ENCODE measurements around the gene ERICH3.

Gene ERICH3

GRCh38 chr1:74613894-74614293 is 59.7 kb downstream of the ERICH3 start:
- H3K27ac ChIP-seq (ENCODE audit: poor library complexity, severe bottlenecking) = no peak overlapping the region
- no peak for TF ChIP-seq CTCF (IDR thresholded peaks at IDR 0.05; ENCODE audit: poor library complexity, severe bottlenecking)
- no peaks in the 10 kb centered on the region for H3K9me3 ChIP-seq (ENCODE audit: severe bottlenecking)
- H3K4me3 ChIP-seq (ENCODE audit: severe bottlenecking) = no peak overlapping the region
- H3K36me3 ChIP-seq (ENCODE audit: low read depth) = no peaks in the 10 kb centered on the region
- no peak for ATAC-seq (ENCODE audit: low read depth)
- no peaks in the 10 kb centered on the region for H3K27me3 ChIP-seq (ENCODE audit: insufficient read depth, poor library complexity, severe bottlenecking)
- no peaks in the 10 kb centered on the region for H3K4me1 ChIP-seq (ENCODE audit: insufficient read depth, poor library complexity, severe bottlenecking)
- no peak for DNase-seq (ENCODE audit: low spot score)

GRCh38 chr1:74611887-74612286 is 61.7 kb downstream of the ERICH3 start:
- DNase-seq (ENCODE audit: low spot score) = no peak
- TF ChIP-seq CTCF (IDR thresholded peaks at IDR 0.05; ENCODE audit: poor library complexity, severe bottlenecking) = no peak
- Histone ChIP-seq H3K9me3 (ENCODE audit: severe bottlenecking) (no peaks in the 10 kb centered on the region), H3K4me3 (ENCODE audit: severe bottlenecking) (no peak overlapping the region), H3K27ac (ENCODE audit: poor library complexity, severe bottlenecking) (no peak overlapping the region), H3K36me3 (ENCODE audit: low read depth) (no peaks in the 10 kb centered on the region), H3K27me3 (ENCODE audit: insufficient read depth, poor library complexity, severe bottlenecking) (no peaks in the 10 kb centered on the region), H3K4me1 (ENCODE audit: insufficient read depth, poor library complexity, severe bottlenecking) (no peaks in the 10 kb centered on the region)
- no peak for ATAC-seq (ENCODE audit: low read depth)

GRCh38 chr1:74610961-74611360 is 62.6 kb downstream of the ERICH3 start:
- Histone ChIP-seq H3K4me1 (ENCODE audit: insufficient read depth, poor library complexity, severe bottlenecking) (no peaks in the 10 kb centered on the region), H3K27me3 (ENCODE audit: insufficient read depth, poor library complexity, severe bottlenecking) (no peaks in the 10 kb centered on the region), H3K9me3 (ENCODE audit: severe bottlenecking) (no peaks in the 10 kb centered on the region), H3K27ac (ENCODE audit: poor library complexity, severe bottlenecking) (no peak overlapping the region), H3K4me3 (ENCODE audit: severe bottlenecking) (no peak overlapping the region), H3K36me3 (ENCODE audit: low read depth) (no peaks in the 10 kb centered on the region)
- ATAC-seq (ENCODE audit: low read depth) = no peak
- DNase-seq (ENCODE audit: low spot score) = no peak
- TF ChIP-seq CTCF (IDR thresholded peaks at IDR 0.05; ENCODE audit: poor library complexity, severe bottlenecking) = no peak

DNA sequence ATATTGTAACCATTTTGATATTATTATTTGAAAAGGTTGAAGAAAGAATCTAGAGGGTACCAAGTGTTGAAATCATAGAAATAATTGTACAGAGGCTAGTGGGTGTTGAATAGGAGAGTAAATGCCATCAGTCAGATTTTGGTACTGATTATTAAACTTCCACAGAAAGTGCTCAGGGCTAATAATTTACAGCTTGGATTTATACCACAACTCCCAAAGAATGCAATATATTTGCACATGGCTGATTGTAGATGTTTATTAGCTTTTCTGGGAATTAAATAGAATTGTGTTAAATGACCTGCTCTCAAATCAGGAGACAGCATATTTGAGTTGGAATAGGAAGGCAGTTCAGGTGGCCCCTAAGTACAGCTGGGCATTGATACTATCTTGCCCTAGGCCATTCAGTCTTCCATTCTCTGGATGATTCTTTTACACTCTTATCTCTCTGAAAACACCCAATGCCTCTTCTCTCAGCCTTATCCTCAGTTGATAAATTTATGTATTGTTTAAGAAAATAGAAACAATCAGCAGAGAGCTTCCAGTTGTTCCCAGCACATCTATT is 63.7 kb downstream of the ERICH3 start:
- H3K27ac ChIP-seq (ENCODE audit: poor library complexity, severe bottlenecking) = no peak overlapping the region
- no peak for TF ChIP-seq CTCF (IDR thresholded peaks at IDR 0.05; ENCODE audit: poor library complexity, severe bottlenecking)
- DNase-seq (ENCODE audit: low spot score) (no peak), ATAC-seq (ENCODE audit: low read depth) (no peak)
- no peaks in the 10 kb centered on the region for H3K4me1 ChIP-seq (ENCODE audit: insufficient read depth, poor library complexity, severe bottlenecking)
- no peaks in the 10 kb centered on the region for H3K9me3 ChIP-seq (ENCODE audit: severe bottlenecking)
- no peak overlapping the region for H3K4me3 ChIP-seq (ENCODE audit: severe bottlenecking)
- no peaks in the 10 kb centered on the region for H3K27me3 ChIP-seq (ENCODE audit: insufficient read depth, poor library complexity, severe bottlenecking)
- H3K36me3 ChIP-seq (ENCODE audit: low read depth) = no peaks in the 10 kb centered on the region

- DNase-seq (ENCODE audit: low spot score) = no peak
- no peak overlapping the region for H3K4me3 ChIP-seq (ENCODE audit: severe bottlenecking)
- no peaks in the 10 kb centered on the region for H3K36me3 ChIP-seq (ENCODE audit: low read depth)
- TF ChIP-seq CTCF (IDR thresholded peaks at IDR 0.05; ENCODE audit: poor library complexity, severe bottlenecking) = no peak
- H3K27me3 ChIP-seq (ENCODE audit: insufficient read depth, poor library complexity, severe bottlenecking) = peaks cover 21% of the 10 kb centered on the region
- no peaks in the 10 kb centered on the region for H3K9me3 ChIP-seq (ENCODE audit: severe bottlenecking)
- no peak for ATAC-seq (ENCODE audit: low read depth)
- H3K27ac ChIP-seq (ENCODE audit: poor library complexity, severe bottlenecking) = no peak overlapping the region
- H3K4me1 ChIP-seq (ENCODE audit: insufficient read depth, poor library complexity, severe bottlenecking) = no peaks in the 10 kb centered on the region
Observed at GRCh38 chr1:74596717-74597116, 76.9 kb downstream of the ERICH3 start.

Measured in RWPE2 (cell line).